K562 (cell line): ENCODE measurements around the gene FITM1. TPM values are rescaled to one million over a fixed set of nuclear protein-coding genes. Genes with fewer than 3 reads are reported as not detected.

Experiments used
- ATAC-seq: fragments of 200-7000 bp; cut with Tn5 transposase; 3 replicates; pipeline ENCODE4 v1.9.1; 2020; ENCODE audit warnings: moderate library complexity
- BruUV-seq: library from RNA; stranded (reverse); fragments of 400-500 nt; replicated peaks from 2 replicates; lab custom pipeline; 2021; lab: Mats Ljungman, UMichigan
- CTCF ChIA-PET: fragments of 300-600 bp; formaldehyde crosslinking; extraction: SDS; loops from one replicate; lab custom pipeline; 2021; ENCODE audit warnings: low intra/inter-chr PET ratio; lab: Yijun Ruan, JAX
- POLR2A ChIA-PET: fragments of 300-600, 350-650 bp; sonication (Branson Sonifier 250); formaldehyde crosslinking; extraction: SDS; loops from one replicate; lab custom pipeline; 2021; ENCODE audit warnings: antibody characterized with exemption, inconsistent platforms; lab: Yijun Ruan, JAX
- DNase-seq, 4 experiments: peaks; one replicate each; pipeline versions ENCODE4 v3.0.0 to v3.0.0-alpha.2; 2011 to 2018; ENCODE audit warnings: low spot score in 3 of 4, mixed read lengths in 3 of 4; ENCODE audit errors: extremely low read depth in 1 of 4
- FAIRE-seq: peaks from 2 replicates; lab custom pipeline; 2011; peaks lifted over from hg19 to GRCh38; lab: Jason Lieb, UNC
- H2AFZ ChIP-seq: 2 replicates; pipeline ENCODE4 v1.6.0; 2011; ENCODE audit warnings: low read depth, low read length, control low read depth, inconsistent platforms
- H3K27ac ChIP-seq: fragments of 200-600 bp; 3 replicates; pipeline ENCODE4 v1.8.0; 2011; ENCODE audit warnings: low read depth, mild to moderate bottlenecking, control low read depth, inconsistent platforms, low read length, moderate library complexity, mixed read lengths; ENCODE audit errors: extremely low read depth
- H3K27me3 ChIP-seq, 2 experiments: fragments of 300-600 bp in 1 of 2; 2 replicates in 1 of 2; 3 replicates in 1 of 2; pipeline versions ENCODE4 v1.6.0 to v1.8.0; 2011; ENCODE audit warnings: inconsistent platforms in 2 of 2, low read length in 2 of 2, mild to moderate bottlenecking in 1 of 2, mixed read lengths in 1 of 2, moderate library complexity in 1 of 2; ENCODE audit not compliant: control insufficient read depth in 2 of 2, insufficient read depth in 2 of 2
- H3K36me3 ChIP-seq: fragments of 300-600 bp; 3 replicates; pipeline ENCODE4 v1.8.0; 2011; ENCODE audit warnings: mild to moderate bottlenecking, low read length, inconsistent platforms; ENCODE audit not compliant: control insufficient read depth, insufficient read depth
- H3K4me1 ChIP-seq, 2 experiments: fragments of 200-600 bp in 1 of 2; replicated peaks in 1 of 2; 2 replicates in 1 of 2; 3 replicates in 1 of 2; pipeline versions ENCODE4 v1.5.1 to v1.8.0; 2011; ENCODE audit warnings: inconsistent platforms in 2 of 2, low read length in 2 of 2, mild to moderate bottlenecking in 1 of 2, mixed read lengths in 1 of 2, moderate library complexity in 1 of 2; ENCODE audit not compliant: control insufficient read depth in 2 of 2, insufficient read depth in 2 of 2
- H3K4me2 ChIP-seq: 2 replicates; pipeline ENCODE4 v1.6.1; 2011; ENCODE audit warnings: low read length, control low read depth, inconsistent platforms, mixed read lengths; ENCODE audit not compliant: insufficient read depth
- H3K4me3 ChIP-seq: fragments of 200-600 bp; sonication (generic), shearing (Covaris generic); 2 replicates; pipeline ENCODE4 v1.5.1; 2016; ENCODE audit warnings: control low read depth, inconsistent platforms
- H3K79me2 ChIP-seq: fragments of 200-600 bp; 3 replicates; pipeline ENCODE4 v1.8.0; 2011; ENCODE audit warnings: low read length, inconsistent platforms; ENCODE audit not compliant: control insufficient read depth, insufficient read depth
- H3K9ac ChIP-seq, 2 experiments: 2 replicates each; pipeline versions ENCODE4 v1.6.0 to v1.6.1; 2011; ENCODE audit warnings: low read depth in 2 of 2, low read length in 2 of 2, control low read depth in 1 of 2, inconsistent platforms in 1 of 2, mild to moderate bottlenecking in 1 of 2, mixed read lengths in 1 of 2; ENCODE audit not compliant: insufficient read depth in 1 of 2
- H3K9me1 ChIP-seq: one replicate; pipeline ENCODE4 v1.6.0; 2011; ENCODE audit warnings: inconsistent platforms, mild to moderate bottlenecking, low read length, moderate library complexity; ENCODE audit not compliant: control insufficient read depth, insufficient read depth
- H3K9me3 ChIP-seq: replicated peaks from 2 replicates; pipeline ENCODE4 v1.5.1; 2011; ENCODE audit warnings: low read depth, low read length, inconsistent platforms; ENCODE audit not compliant: control insufficient read depth, insufficient read depth
- H4K20me1 ChIP-seq: replicated peaks from 2 replicates; pipeline ENCODE4 v1.6.1; 2011; ENCODE audit warnings: low read length, inconsistent platforms, mixed read lengths; ENCODE audit not compliant: control insufficient read depth, insufficient read depth
- ATF7 ChIP-seq: fragments of 450-650 bp; IDR thresholded peaks from 2 replicates; pipeline ENCODE4 v1.7.1; 2014; ENCODE audit warnings: mild to moderate bottlenecking, moderate library complexity
- CBX8 ChIP-seq: fragments of 200-600 bp; sonication (generic); IDR thresholded peaks from 2 replicates; pipeline ENCODE4 v1.6.1; 2012; ENCODE audit warnings: borderline replicate concordance, mixed run types, low read depth, mild to moderate bottlenecking, moderate library complexity, mixed read lengths, low read length, control low read depth, inconsistent platforms; ENCODE audit not compliant: poor library complexity, severe bottlenecking; ENCODE audit errors: extremely low read depth
- COPS2 ChIP-seq: fragments of 450-650 bp; conservative IDR thresholded peaks from 2 replicates; pipeline ENCODE4 v1.6.1; 2016; ENCODE audit warnings: mild to moderate bottlenecking, moderate library complexity
- HNRNPH1 ChIP-seq: fragments of 200-400 bp; formaldehyde crosslinking; optimal IDR thresholded peaks from 2 replicates; pipeline ENCODE3; 2017; ENCODE audit warnings: low read depth, mild to moderate bottlenecking, low read length, moderate library complexity
- KHSRP ChIP-seq: fragments of 450-650 bp; IDR thresholded peaks from 2 replicates; pipeline ENCODE4 v1.6.1; 2017
- MXI1 ChIP-seq: IDR thresholded peaks from 2 replicates; pipeline ENCODE4 v1.6.1; 2011; ENCODE audit warnings: low read depth, mild to moderate bottlenecking, improper control_type of control experiment, low read length
- NR4A1 ChIP-seq, 2 experiments: fragments of 250-450 bp in 1 of 2; fragments of 450-650 bp in 1 of 2; sonication (Bioruptor Pico) in 1 of 2; IDR thresholded peaks; 2 replicates each; pipeline versions ENCODE4 v1.4.0 to v1.6.1; 2016 to 2020; ENCODE audit warnings: mild to moderate bottlenecking in 2 of 2, missing compliant biosample characterization in 1 of 2, missing genetic modification characterization in 1 of 2, moderate library complexity in 1 of 2
- PPARD ChIP-seq: fragments of 250-450 bp; sonication (Bioruptor Pico); IDR thresholded peaks from 2 replicates; pipeline ENCODE4 v1.8.0; 2022; ENCODE audit warnings: inconsistent platforms, mild to moderate bottlenecking, moderate library complexity
- TCF7L2 ChIP-seq: fragments of 150-350 bp; IDR thresholded peaks from 2 replicates; pipeline ENCODE4 v1.6.1; 2016; ENCODE audit warnings: low read depth, mild to moderate bottlenecking, low read length, moderate library complexity
- TOE1 ChIP-seq, 2 experiments: fragments of 450-650 bp in 1 of 2; sonication (generic) in 1 of 2; formaldehyde crosslinking in 1 of 2; IDR thresholded peaks; 2 replicates each; pipeline versions ENCODE4 v1.7.1 to v1.8.0; 2016 to 2022; ENCODE audit warnings: borderline replicate concordance in 2 of 2, mild to moderate bottlenecking in 2 of 2, antibody characterized with exemption in 1 of 2, inconsistent platforms in 1 of 2, low read depth in 1 of 2, missing genetic modification reagents in 1 of 2, moderate library complexity in 1 of 2
- XRCC5 ChIP-seq: fragments of 200-400 bp; formaldehyde crosslinking; IDR thresholded peaks from 2 replicates; pipeline ENCODE4 v1.6.1; 2017; ENCODE audit warnings: low read depth, mild to moderate bottlenecking, low read length
- ZNF134 ChIP-seq: fragments of 250-450 bp; sonication (Bioruptor Pico); conservative IDR thresholded peaks from 2 replicates; pipeline ENCODE4 v1.4.0; 2020
- ZNF23 ChIP-seq: fragments of 250-450 bp; sonication (Bioruptor Pico); IDR thresholded peaks from 2 replicates; pipeline ENCODE4 v1.4.0; 2020; ENCODE audit warnings: mild to moderate bottlenecking
- WGBS: fragments of 100-300 bp; shearing (Covaris generic); methylation state at CpG from one replicate; pipeline ENCODE4 v1.1.6; 2016; ENCODE audit warnings: low coverage, mixed read lengths; ENCODE audit not compliant: insufficient coverage; ENCODE audit errors: missing lambda C conversion rate; 5-methylcytosine and 5-hydroxymethylcytosine counted together
- in situ Hi-C: fragments of 300-500 bp; cut with MboI; formaldehyde crosslinking; loops from 4 replicates; pipeline ENCODE4 v1.15.0; 2018; ENCODE audit warnings: inconsistent platforms, mixed read lengths
- intact Hi-C: fragments of 100-400 bp; cut with micrococcal nuclease; formaldehyde crosslinking; loops from 2 replicates; pipeline ENCODE4 v1.14.2; 2022
- polyA plus RNA-seq, 8 experiments: library from polyadenylated mRNA; depleted of rRNA in 4 of 8; stranded (reverse) in 5 of 8; unstranded in 3 of 8; fragments of >200 nt; fragmentation: Nextera tagmentation in 2 of 8; fragmentation: Illumina TruSeq in 1 of 8; extraction: Ambion mirVana in 2 of 8; extraction: Trizol in 1 of 8; gene quantifications; 2 replicates each; pipeline versions ENCODE4 v1.2.1 to v1.2.3, GENCODE V29; 2011 to 2014; ENCODE audit warnings: inconsistent platforms in 1 of 8, missing spikeins in 1 of 8
- total RNA-seq, 7 experiments: library from RNA; depleted of rRNA in 6 of 7; stranded (reverse); fragments of >200 nt in 6 of 7; fragmentation: Illumina TruSeq in 2 of 7; extraction: Trizol in 2 of 7; gene quantifications; 2 replicates each; pipeline versions ENCODE4 v1.2.1 to v1.2.3, GENCODE V29; 2011 to 2021; ENCODE audit warnings: low replicate concordance in 1 of 7
- TF ChIP-seq, protein P1 (sequence below): IDR thresholded peaks from 2 replicates; pipeline ENCODE4 v1.6.1; 2016; ENCODE audit warnings: missing genetic modification characterization, missing compliant biosample characterization
- TF ChIP-seq, protein P2 (sequence below): sonication (generic); formaldehyde crosslinking; IDR thresholded peaks from 2 replicates; pipeline ENCODE4 v1.5.0; 2020; ENCODE audit warnings: missing genetic modification reagents
- TF ChIP-seq, protein P3 (sequence below): IDR thresholded peaks from 3 replicates; pipeline ENCODE4 v1.6.1; 2011; ENCODE audit warnings: borderline replicate concordance, mild to moderate bottlenecking; ENCODE audit not compliant: insufficient read length, insufficient read depth
- TF ChIP-seq, protein P4 (sequence below): fragments of 250-450 bp; sonication (Bioruptor Pico); IDR thresholded peaks from 2 replicates; pipeline ENCODE4 v1.5.0; 2020; ENCODE audit warnings: mild to moderate bottlenecking, borderline replicate concordance

The FITM1 gene
- total and polyA plus RNA-seq, 9 of the 15 experiments (the other 6 are each of a cell fraction or from before 2014, with no cell fraction given) = 0.09 to 0.20 TPM; not detected in 7

DNA sequence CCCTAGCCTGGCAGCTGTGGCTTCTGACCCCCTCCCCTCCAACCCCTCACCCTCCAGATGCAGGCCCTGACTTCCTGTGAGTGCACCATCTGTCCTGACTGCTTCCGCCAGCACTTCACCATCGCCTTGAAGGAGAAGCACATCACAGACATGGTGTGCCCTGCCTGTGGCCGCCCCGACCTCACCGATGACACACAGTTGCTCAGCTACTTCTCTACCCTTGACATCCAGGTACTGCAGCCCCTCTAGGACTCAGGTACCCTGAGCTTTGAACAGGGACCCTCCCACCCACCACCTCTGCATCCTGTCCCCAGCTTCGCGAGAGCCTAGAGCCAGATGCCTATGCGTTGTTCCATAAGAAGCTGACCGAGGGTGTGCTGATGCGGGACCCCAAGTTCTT, 24.6 kb downstream of the FITM1 start:
- peaks cover 0 to 11% of the 10 kb centered on the region in 2 experiments; a peak in 2 of 5 replicates for H3K4me1 ChIP-seq
- intact Hi-C loops = no loop called here

More for the DNA sequence above, 24.6 kb downstream of the FITM1 start:
- DNase-seq (no peak), ATAC-seq (no peak), FAIRE-seq (no peak)
- 98% methylated on average over 10 of the region's 10 CpGs for WGBS
- Histone ChIP-seq H2AFZ (no peak overlapping the region), H3K27me3 (no peaks in the 10 kb centered on the region), H3K36me3 (peaks cover 68% of the 10 kb centered on the region; the same call in 2 of the 3 replicates), H3K4me2 (no peak overlapping the region), H3K9me3 (no peaks in the 10 kb centered on the region), H3K9me1 (no peaks in the 10 kb centered on the region), H3K9ac (0 out of 4 replicates have a peak overlapping the region, but pooled peaks of 1 of the 2 experiments have one; percentile 35), H3K27ac (no peak overlapping the region), H3K4me3 (no peak overlapping the region), H4K20me1 (no peaks in the 10 kb centered on the region), H3K79me2 (no peaks in the 10 kb centered on the region)
- in situ Hi-C loops = no loop called here
- no TSS peak for BruUV-seq
- POLR2A ChIA-PET = interaction anchor here (1.2 to 1.3 kb wide), 2 partner anchors 8 to 19 kb away, joined by 3 to 4 read pairs; partner anchors contain the start of genes PSME1 and PSME2
- TF ChIP-seq, protein P1, sequence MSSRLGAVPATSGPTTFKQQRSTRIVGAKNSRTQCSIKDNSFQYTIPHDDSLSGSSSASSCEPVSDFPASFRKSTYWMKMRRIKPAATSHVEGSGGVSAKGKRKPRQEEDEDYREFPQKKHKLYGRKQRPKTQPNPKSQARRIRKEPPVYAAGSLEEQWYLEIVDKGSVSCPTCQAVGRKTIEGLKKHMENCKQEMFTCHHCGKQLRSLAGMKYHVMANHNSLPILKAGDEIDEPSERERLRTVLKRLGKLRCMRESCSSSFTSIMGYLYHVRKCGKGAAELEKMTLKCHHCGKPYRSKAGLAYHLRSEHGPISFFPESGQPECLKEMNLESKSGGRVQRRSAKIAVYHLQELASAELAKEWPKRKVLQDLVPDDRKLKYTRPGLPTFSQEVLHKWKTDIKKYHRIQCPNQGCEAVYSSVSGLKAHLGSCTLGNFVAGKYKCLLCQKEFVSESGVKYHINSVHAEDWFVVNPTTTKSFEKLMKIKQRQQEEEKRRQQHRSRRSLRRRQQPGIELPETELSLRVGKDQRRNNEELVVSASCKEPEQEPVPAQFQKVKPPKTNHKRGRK (tag) = no peak
- no peak for TF ChIP-seq ATF7
- TF ChIP-seq, protein P2, sequence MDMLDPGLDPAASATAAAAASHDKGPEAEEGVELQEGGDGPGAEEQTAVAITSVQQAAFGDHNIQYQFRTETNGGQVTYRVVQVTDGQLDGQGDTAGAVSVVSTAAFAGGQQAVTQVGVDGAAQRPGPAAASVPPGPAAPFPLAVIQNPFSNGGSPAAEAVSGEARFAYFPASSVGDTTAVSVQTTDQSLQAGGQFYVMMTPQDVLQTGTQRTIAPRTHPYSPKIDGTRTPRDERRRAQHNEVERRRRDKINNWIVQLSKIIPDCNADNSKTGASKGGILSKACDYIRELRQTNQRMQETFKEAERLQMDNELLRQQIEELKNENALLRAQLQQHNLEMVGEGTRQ (CRISPR knock-in tag) = no peak
- no peak for TF ChIP-seq KHSRP
- TF ChIP-seq, protein P3, sequence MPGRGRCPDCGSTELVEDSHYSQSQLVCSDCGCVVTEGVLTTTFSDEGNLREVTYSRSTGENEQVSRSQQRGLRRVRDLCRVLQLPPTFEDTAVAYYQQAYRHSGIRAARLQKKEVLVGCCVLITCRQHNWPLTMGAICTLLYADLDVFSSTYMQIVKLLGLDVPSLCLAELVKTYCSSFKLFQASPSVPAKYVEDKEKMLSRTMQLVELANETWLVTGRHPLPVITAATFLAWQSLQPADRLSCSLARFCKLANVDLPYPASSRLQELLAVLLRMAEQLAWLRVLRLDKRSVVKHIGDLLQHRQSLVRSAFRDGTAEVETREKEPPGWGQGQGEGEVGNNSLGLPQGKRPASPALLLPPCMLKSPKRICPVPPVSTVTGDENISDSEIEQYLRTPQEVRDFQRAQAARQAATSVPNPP = no peak
- TF ChIP-seq CBX8 = no peak
- no peak for TF ChIP-seq MXI1
- TF ChIP-seq PPARD = no peak
- no peak for TF ChIP-seq HNRNPH1
- TF ChIP-seq TOE1 (IDR thresholded peaks at IDR 0.05; ENCODE audit: borderline replicate concordance) = no peak
- TF ChIP-seq TOE1 (CRISPR knock-in tag; IDR thresholded peaks at IDR 0.05; ENCODE audit: borderline replicate concordance, low read depth) = no peak
- TF ChIP-seq NR4A1 (CRISPR knock-in tag; IDR thresholded peaks at IDR 0.05) = no peak
- no peak for TF ChIP-seq NR4A1 (tag; IDR thresholded peaks at IDR 0.05)
- no peak for TF ChIP-seq TCF7L2
- no peak for TF ChIP-seq XRCC5
- no peak for TF ChIP-seq ZNF23 (CRISPR knock-in tag)
- no peak for TF ChIP-seq ZNF134
- TF ChIP-seq, protein P4, sequence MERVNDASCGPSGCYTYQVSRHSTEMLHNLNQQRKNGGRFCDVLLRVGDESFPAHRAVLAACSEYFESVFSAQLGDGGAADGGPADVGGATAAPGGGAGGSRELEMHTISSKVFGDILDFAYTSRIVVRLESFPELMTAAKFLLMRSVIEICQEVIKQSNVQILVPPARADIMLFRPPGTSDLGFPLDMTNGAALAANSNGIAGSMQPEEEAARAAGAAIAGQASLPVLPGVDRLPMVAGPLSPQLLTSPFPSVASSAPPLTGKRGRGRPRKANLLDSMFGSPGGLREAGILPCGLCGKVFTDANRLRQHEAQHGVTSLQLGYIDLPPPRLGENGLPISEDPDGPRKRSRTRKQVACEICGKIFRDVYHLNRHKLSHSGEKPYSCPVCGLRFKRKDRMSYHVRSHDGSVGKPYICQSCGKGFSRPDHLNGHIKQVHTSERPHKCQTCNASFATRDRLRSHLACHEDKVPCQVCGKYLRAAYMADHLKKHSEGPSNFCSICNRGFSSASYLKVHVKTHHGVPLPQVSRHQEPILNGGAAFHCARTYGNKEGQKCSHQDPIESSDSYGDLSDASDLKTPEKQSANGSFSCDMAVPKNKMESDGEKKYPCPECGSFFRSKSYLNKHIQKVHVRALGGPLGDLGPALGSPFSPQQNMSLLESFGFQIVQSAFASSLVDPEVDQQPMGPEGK (CRISPR knock-in tag) = no peak
- no peak for TF ChIP-seq COPS2
- CTCF ChIA-PET = no interaction called here
